ENCODE data around the gene ACAD9. TPM values are rescaled to one million over a fixed set of nuclear protein-coding genes. Genes with fewer than 3 reads are reported as not detected.
"Not testable (repeated sequence)": the region's sequence is repeated elsewhere in the genome, so short reads cannot be mapped to it uniquely, and the experiment has no call there.

ACAD9 gene
- total and polyA plus RNA-seq, 7 experiments from 2014 or later, result 17.1 to 74.0 (median 57.5) TPM

- ATAC-seq (no peak), DNase-seq (peak in 2 of 9 donors; percentile 4 to 32)
- Histone ChIP-seq H3K27ac (ENCODE audit: low read depth, low read length) (peak overlapping the region; percentile 97), H3K36me3 (ENCODE audit: control insufficient read depth in 2 of 3, insufficient read depth in 3 of 3, low read length in 3 of 3) (peaks cover 0 to 15% (median 0%) of the 10 kb centered on the region in 3 experiments), H3K9me3 (ENCODE audit: control insufficient read depth in 2 of 3, low read length in 3 of 3) (no peaks in the 10 kb centered on the region), H3K4me1 (ENCODE audit: control insufficient read depth in 2 of 2, insufficient read depth in 2 of 2, low read length in 2 of 2) (peaks cover 19 to 43% of the 10 kb centered on the region in 2 donors), H3K4me3 (ENCODE audit: low read length) (peak overlapping the region; percentile 74), H3K27me3 (ENCODE audit: control insufficient read depth in 2 of 2, insufficient read depth in 2 of 2, low read length in 2 of 2) (no peaks in the 10 kb centered on the region)
- POLR2A ChIA-PET, result interaction anchor here (0.6 to 7.6 kb wide), 11 partner anchors 9 to 436 kb away, joined by 3 to 46 read pairs (median 5); partner anchors contain the start of gene COPG1
- Mint-ChIP-seq H3K36me3 (peaks cover 0 to 14% (median 0%) of the 10 kb centered on the region in 5 donors), H3K4me3 (peak overlapping the region; percentile 80 to 98 (median 89)), H3K27ac (peak overlapping the region; percentile 92 to 98 (median 97)), H3K27me3 (peaks cover 0 to 2% (median 0%) of the 10 kb centered on the region in 5 donors), H3K4me1 (peaks cover 42 to 81% (median 73%) of the 10 kb centered on the region in 7 donors), H3K9me3 (peaks cover 0 to 4% (median 0%) of the 10 kb centered on the region in 11 donors)
- intact Hi-C loops (cut with micrococcal nuclease), result loop anchor here (1.0 to 5.0 kb wide), 21 partner anchors 33 to 727 kb away; partner anchors contain the start of genes COPG1 (in 2 of the 2), IFT122 (in 2 of the 2), RAB7A (in 2 of the 2) and RPN1 (in 2 of the 2)
- CTCF ChIA-PET, result interaction anchor here (0.6 to 6.1 kb wide), 5 partner anchors 35 to 189 kb away, joined by 3 to 85 read pairs (median 3); no protein-coding TSS in a partner anchor
Observed at GRCh38 chr3:128879991-128880390, 571 bp downstream of the ACAD9 start.

- Mint-ChIP-seq H3K36me3 (peaks cover 0 to 15% (median 0%) of the 10 kb centered on the region in 5 donors), H3K4me3 (peak overlapping the region; percentile 80 to 98 (median 89)), H3K4me1 (peaks cover 42 to 78% (median 71%) of the 10 kb centered on the region in 7 donors), H3K27ac (peak overlapping the region; percentile 92 to 98 (median 97))
- Histone ChIP-seq H3K27ac (ENCODE audit: low read depth, low read length) (peak overlapping the region; percentile 97), H3K4me1 (ENCODE audit: control insufficient read depth in 2 of 2, insufficient read depth in 2 of 2, low read length in 2 of 2) (peaks cover 19 to 39% of the 10 kb centered on the region in 2 donors), H3K36me3 (ENCODE audit: control insufficient read depth in 2 of 3, insufficient read depth in 3 of 3, low read length in 3 of 3) (peaks cover 0 to 16% (median 2%) of the 10 kb centered on the region in 3 experiments)
- intact Hi-C loops (cut with micrococcal nuclease); ATAC-seq; H3K9me3 ChIP-seq (ENCODE audit: control insufficient read depth in 2 of 3, low read length in 3 of 3); H3K4me3 ChIP-seq (ENCODE audit: low read length); DNase-seq; H3K27me3 Mint-ChIP-seq; H3K27me3 ChIP-seq (ENCODE audit: control insufficient read depth in 2 of 2, insufficient read depth in 2 of 2, low read length in 2 of 2); H3K9me3 Mint-ChIP-seq: not testable (repeated sequence)
- ChIA-PET POLR2A (interaction anchor here (0.6 to 7.6 kb wide), 11 partner anchors 9 to 436 kb away, joined by 3 to 46 read pairs (median 4); a partner anchor contains a TSS), CTCF (interaction anchor here (0.6 to 6.1 kb wide), 4 partner anchors 35 to 147 kb away, joined by 3 to 85 read pairs (median 4); no protein-coding TSS in a partner anchor)
Observed at GRCh38 chr3:128880455-128880854, 1.0 kb downstream of the ACAD9 start.

GRCh38 chr3:128881576-128881975, 2.2 kb downstream of the ACAD9 start:
- H3K27ac ChIP-seq (ENCODE audit: low read depth, low read length), result no peak overlapping the region
- POLR2A ChIA-PET, result interaction anchor here (0.6 to 7.6 kb wide), 3 partner anchors 41 to 434 kb away, joined by 3 to 46 read pairs (median 3); a partner anchor contains a TSS

GRCh38 chr3:128882719-128883118, 3.3 kb downstream of the ACAD9 start:
- ATAC-seq (no peak), DNase-seq (no peak)
- intact Hi-C loops (cut with micrococcal nuclease), result no loop called here
- peak overlapping the region in 6 of 9 donors; percentile 14 to 78 (median 48) for H3K27ac Mint-ChIP-seq
- Histone ChIP-seq H3K4me3 (ENCODE audit: low read length) (no peak overlapping the region), H3K36me3 (ENCODE audit: control insufficient read depth in 2 of 3, insufficient read depth in 3 of 3, low read length in 3 of 3) (peaks cover 0 to 16% (median 4%) of the 10 kb centered on the region in 3 experiments), H3K9me3 (ENCODE audit: control insufficient read depth in 2 of 3, low read length in 3 of 3) (no peaks in the 10 kb centered on the region), H3K27me3 (ENCODE audit: control insufficient read depth in 2 of 2, insufficient read depth in 2 of 2, low read length in 2 of 2) (no peaks in the 10 kb centered on the region), H3K4me1 (ENCODE audit: control insufficient read depth in 2 of 2, insufficient read depth in 2 of 2, low read length in 2 of 2) (peaks cover 19 to 26% of the 10 kb centered on the region in 2 donors), H3K27ac (ENCODE audit: low read depth, low read length) (no peak overlapping the region)
- H3K27me3 Mint-ChIP-seq, result peaks cover 0 to 2% (median 0%) of the 10 kb centered on the region in 5 donors
- peak overlapping the region in 3 of 10 donors; percentile 30 to 58 (median 56) for H3K4me3 Mint-ChIP-seq
- POLR2A ChIA-PET, result interaction anchor here (0.6 to 2.3 kb wide), 2 partner anchors 41 to 178 kb away, joined by 3 to 6 read pairs; no protein-coding TSS in a partner anchor
- H3K9me3 Mint-ChIP-seq, result peaks cover 0 to 5% (median 0%) of the 10 kb centered on the region in 11 donors
- peaks cover 34 to 65% (median 60%) of the 10 kb centered on the region in 7 donors for H3K4me1 Mint-ChIP-seq
- CTCF ChIA-PET, result no interaction called here
- peaks cover 0 to 18% (median 0%) of the 10 kb centered on the region in 5 donors for H3K36me3 Mint-ChIP-seq

More at GRCh38 chr3:128881576-128881975, 2.2 kb downstream of the ACAD9 start:
- Histone ChIP-seq H3K27me3 (ENCODE audit: control insufficient read depth in 2 of 2, insufficient read depth in 2 of 2, low read length in 2 of 2) (no peaks in the 10 kb centered on the region), H3K9me3 (ENCODE audit: control insufficient read depth in 2 of 3, low read length in 3 of 3) (no peaks in the 10 kb centered on the region), H3K4me3 (ENCODE audit: low read length) (no peak overlapping the region), H3K36me3 (ENCODE audit: control insufficient read depth in 2 of 3, insufficient read depth in 3 of 3, low read length in 3 of 3) (peaks cover 0 to 16% (median 4%) of the 10 kb centered on the region in 3 experiments), H3K4me1 (ENCODE audit: control insufficient read depth in 2 of 2, insufficient read depth in 2 of 2, low read length in 2 of 2) (peaks cover 19 to 31% of the 10 kb centered on the region in 2 donors)
- H3K36me3 Mint-ChIP-seq, result peaks cover 0 to 15% (median 0%) of the 10 kb centered on the region in 5 donors
- peak overlapping the region in 9 of 10 donors; percentile 26 to 89 (median 58) for H3K4me3 Mint-ChIP-seq
- CTCF ChIA-PET, result no interaction called here
- DNase-seq (no peak), ATAC-seq (no peak)
- peaks cover 36 to 70% (median 63%) of the 10 kb centered on the region in 7 donors for H3K4me1 Mint-ChIP-seq
- H3K27ac Mint-ChIP-seq, result peak overlapping the region; percentile 6 to 98 (median 71)
- peaks cover 0 to 5% (median 0%) of the 10 kb centered on the region in 11 donors for H3K9me3 Mint-ChIP-seq
- intact Hi-C loops (cut with micrococcal nuclease), result no loop called here
- H3K27me3 Mint-ChIP-seq, result peaks cover 0 to 2% (median 0%) of the 10 kb centered on the region in 5 donors

- Mint-ChIP-seq H3K4me1 (peaks cover 23 to 43% (median 39%) of the 10 kb centered on the region in 7 donors), H3K9me3 (peaks cover 0 to 2% (median 0%) of the 10 kb centered on the region in 11 donors), H3K36me3 (peaks cover 0 to 17% (median 0%) of the 10 kb centered on the region in 5 donors), H3K27me3 (no peaks in the 10 kb centered on the region), H3K4me3 (no peak overlapping the region), H3K27ac (peak overlapping the region in 2 of 9 donors; percentile 17 to 54)
- POLR2A ChIA-PET, result interaction anchor here (0.6 to 0.8 kb wide), 3 partner anchors 8 to 431 kb away, joined by 3 to 4 read pairs (median 3); a partner anchor contains a TSS
- ATAC-seq, result no peak
- Histone ChIP-seq H3K36me3 (ENCODE audit: control insufficient read depth in 2 of 3, insufficient read depth in 3 of 3, low read length in 3 of 3) (peaks cover 0 to 16% (median 4%) of the 10 kb centered on the region in 3 experiments), H3K4me3 (ENCODE audit: low read length) (no peak overlapping the region), H3K27me3 (ENCODE audit: control insufficient read depth in 2 of 2, insufficient read depth in 2 of 2, low read length in 2 of 2) (no peaks in the 10 kb centered on the region), H3K9me3 (ENCODE audit: control insufficient read depth in 2 of 3, low read length in 3 of 3) (no peaks in the 10 kb centered on the region), H3K4me1 (ENCODE audit: control insufficient read depth in 2 of 2, insufficient read depth in 2 of 2, low read length in 2 of 2) (peaks cover 10 to 15% of the 10 kb centered on the region in 2 donors), H3K27ac (ENCODE audit: low read depth, low read length) (no peak overlapping the region)
- DNase-seq, result no peak
- CTCF ChIA-PET, result interaction anchor here (1.4 kb wide), 1 partner anchor 39 kb away, joined by 4 read pairs; no protein-coding TSS in a partner anchor
- intact Hi-C loops (cut with micrococcal nuclease), result no loop called here
Observed at GRCh38 chr3:128884992-128885391, 5.6 kb downstream of the ACAD9 start.

- peak overlapping the region in 1 of 9 donors; percentile 19 for H3K27ac Mint-ChIP-seq
Observed at GRCh38 chr3:128889139-128889894, 9.9 kb downstream of the ACAD9 start.

More at GRCh38 chr3:128889139-128889894, 9.9 kb downstream of the ACAD9 start:
- Histone ChIP-seq H3K4me3 (ENCODE audit: low read length) (no peak overlapping the region), H3K36me3 (ENCODE audit: control insufficient read depth in 2 of 3, insufficient read depth in 3 of 3, low read length in 3 of 3) (peaks cover 0 to 15% (median 12%) of the 10 kb centered on the region in 3 experiments), H3K9me3 (ENCODE audit: control insufficient read depth in 2 of 3, low read length in 3 of 3) (no peaks in the 10 kb centered on the region), H3K27ac (ENCODE audit: low read depth, low read length) (no peak overlapping the region), H3K4me1 (ENCODE audit: control insufficient read depth in 2 of 2, insufficient read depth in 2 of 2, low read length in 2 of 2) (no peaks in the 10 kb centered on the region), H3K27me3 (ENCODE audit: control insufficient read depth in 2 of 2, insufficient read depth in 2 of 2, low read length in 2 of 2) (no peaks in the 10 kb centered on the region)
- H3K4me1 Mint-ChIP-seq, result peaks cover 0 to 8% (median 5%) of the 10 kb centered on the region in 7 donors
- H3K9me3 Mint-ChIP-seq, result peaks cover 0 to 2% (median 0%) of the 10 kb centered on the region in 11 donors
- no peaks in the 10 kb centered on the region for H3K27me3 Mint-ChIP-seq
- H3K36me3 Mint-ChIP-seq, result peaks cover 0 to 21% (median 7%) of the 10 kb centered on the region in 5 donors
- H3K4me3 Mint-ChIP-seq, result no peak overlapping the region
- ChIA-PET POLR2A (interaction anchor here (0.7 kb wide), 1 partner anchor 9 kb away, joined by 3 read pairs; the partner anchor contains the start of gene ACAD9), CTCF (no interaction called here)
- intact Hi-C loops (cut with micrococcal nuclease), result no loop called here
- DNase-seq, result no peak
- no peak for ATAC-seq
